H1 (cell line): ENCODE data around the gene CAMP. TPM values are rescaled to one million over a fixed set of nuclear protein-coding genes. Genes with fewer than 3 reads are reported as not detected.

ENCODE experiments used
- CTCF ChIA-PET: fragments of 300-600 bp; sonication (Branson Sonifier 250); formaldehyde crosslinking; loops from one replicate; lab custom pipeline; 2021; ENCODE audit not compliant: partially characterized antibody; lab: Charles Lee
- POLR2A ChIA-PET: fragments of 300-600 bp; sonication (Branson Sonifier 250); formaldehyde crosslinking; loops from one replicate; lab custom pipeline; 2021; ENCODE audit warnings: inconsistent platforms; ENCODE audit not compliant: partially characterized antibody; lab: Charles Lee
- DNase-seq, 2 experiments: peaks; one replicate each; pipeline versions ENCODE4 v3.0.0 to v3.0.0-alpha.2; 2010 to 2022; ENCODE audit warnings: low spot score in 2 of 2, low read depth in 1 of 2, mixed read lengths in 1 of 2
- FAIRE-seq: peaks from 2 replicates; lab custom pipeline; 2011; peaks lifted over from hg19 to GRCh38; lab: Jason Lieb, UNC
- H2AFZ ChIP-seq: 2 replicates; pipeline ENCODE4 v1.8.1; 2012; ENCODE audit warnings: low read length, inconsistent platforms
- H2AK5ac ChIP-seq: 2 replicates; pipeline ENCODE4 v1.6.1; 2013; ENCODE audit warnings: low read depth, low read length
- H2BK120ac ChIP-seq: replicated peaks from 2 replicates; pipeline ENCODE3; 2013; ENCODE audit warnings: low read depth, low read length, inconsistent platforms
- H2BK12ac ChIP-seq: 2 replicates; pipeline ENCODE4 v1.6.1; 2013; ENCODE audit warnings: low read depth, low read length
- H2BK15ac ChIP-seq: 2 replicates; pipeline ENCODE4 v1.6.1; 2013; ENCODE audit warnings: low read length
- H2BK20ac ChIP-seq: 2 replicates; pipeline ENCODE4 v1.6.1; 2013; ENCODE audit warnings: low read length
- H2BK5ac ChIP-seq: 2 replicates; pipeline ENCODE4 v1.6.1; 2013; ENCODE audit warnings: low read depth, low read length
- H3K14ac ChIP-seq: 2 replicates; pipeline ENCODE4 v1.6.1; 2013; ENCODE audit warnings: inconsistent platforms; ENCODE audit not compliant: insufficient read length
- H3K18ac ChIP-seq: 2 replicates; pipeline ENCODE4 v1.6.1; 2013; ENCODE audit warnings: low read length; ENCODE audit errors: extremely low read depth
- H3K23ac ChIP-seq: 2 replicates; pipeline ENCODE4 v1.6.1; 2013; ENCODE audit warnings: inconsistent platforms; ENCODE audit not compliant: insufficient read length
- H3K23me2 ChIP-seq: 2 replicates; pipeline ENCODE4 v1.6.1; 2013; ENCODE audit warnings: low read depth, low read length
- H3K27ac ChIP-seq: 2 replicates; pipeline ENCODE4 v1.6.1; 2011; ENCODE audit warnings: low read depth, low read length, inconsistent platforms
- H3K27me3 ChIP-seq, 4 experiments: replicated peaks in 1 of 4; 1 replicate in 1 of 4; 2 replicates in 3 of 4; pipeline versions ENCODE4 v1.6.1 to v1.8.1; 2011 to 2013; ENCODE audit warnings: low read length in 3 of 4, mild to moderate bottlenecking in 3 of 4, inconsistent platforms in 2 of 4, mixed read lengths in 2 of 4, moderate library complexity in 1 of 4; ENCODE audit not compliant: control insufficient read depth in 3 of 4, insufficient read depth in 3 of 4; ENCODE audit errors: extremely low read depth in 1 of 4
- H3K36me3 ChIP-seq, 4 experiments: 2 replicates each; pipeline versions ENCODE4 v1.6.1 to v1.8.1; 2011 to 2013; ENCODE audit warnings: mild to moderate bottlenecking in 4 of 4, low read length in 3 of 4, moderate library complexity in 2 of 4, control low read depth in 1 of 4, inconsistent platforms in 1 of 4; ENCODE audit not compliant: insufficient read depth in 4 of 4, control insufficient read depth in 2 of 4
- H3K4ac ChIP-seq: replicated peaks from 2 replicates; pipeline ENCODE3; 2013; ENCODE audit warnings: low read length, low read depth, mixed read lengths, inconsistent platforms; ENCODE audit not compliant: insufficient read length
- H3K4me1 ChIP-seq, 4 experiments: replicated peaks in 1 of 4; 1 replicate in 1 of 4; 2 replicates in 3 of 4; pipeline versions ENCODE4 v1.6.1 to v1.8.1; 2011 to 2013; ENCODE audit warnings: low read length in 3 of 4, inconsistent platforms in 2 of 4, mixed read lengths in 1 of 4; ENCODE audit not compliant: insufficient read depth in 4 of 4, control insufficient read depth in 3 of 4
- H3K4me2 ChIP-seq, 2 experiments: 2 replicates each; pipeline versions ENCODE4 v1.6.1 to v1.8.1; 2011 to 2013; ENCODE audit warnings: low read depth in 2 of 2, low read length in 2 of 2, control low read depth in 1 of 2, inconsistent platforms in 1 of 2, mild to moderate bottlenecking in 1 of 2; ENCODE audit not compliant: insufficient read depth in 1 of 2
- H3K4me3 ChIP-seq, 4 experiments: fragments of 200-600, 300-600 bp in 1 of 4; sonication (generic), shearing (Covaris generic), sonication (Bioruptor Twin) in 1 of 4; 2 replicates each; pipeline versions ENCODE4 v1.5.1 to v1.8.1; 2011 to 2016; ENCODE audit warnings: low read length in 4 of 4, low read depth in 3 of 4, control low read depth in 2 of 4, inconsistent platforms in 2 of 4, mild to moderate bottlenecking in 2 of 4, mixed read lengths in 1 of 4, moderate library complexity in 1 of 4; ENCODE audit not compliant: insufficient read depth in 2 of 4; ENCODE audit errors: extremely low read depth in 1 of 4
- H3K56ac ChIP-seq: replicated peaks from 2 replicates; pipeline ENCODE3; 2013; ENCODE audit warnings: low read depth, mild to moderate bottlenecking, mixed read lengths, low read length, inconsistent platforms; ENCODE audit not compliant: insufficient read length
- H3K79me1 ChIP-seq: 2 replicates; pipeline ENCODE4 v1.6.1; 2013; ENCODE audit warnings: low read depth, low read length, control low read depth
- H3K79me2 ChIP-seq, 2 experiments: 2 replicates each; pipeline versions ENCODE4 v1.6.1 to v1.8.1; 2012 to 2013; ENCODE audit warnings: low read length in 2 of 2, mild to moderate bottlenecking in 2 of 2, inconsistent platforms in 1 of 2; ENCODE audit not compliant: insufficient read depth in 2 of 2, control insufficient read depth in 1 of 2
- H3K9ac ChIP-seq, 4 experiments: replicated peaks in 1 of 4; 1 replicate in 1 of 4; 2 replicates in 3 of 4; pipeline versions ENCODE4 v1.6.1 to v1.8.1; 2011 to 2013; ENCODE audit warnings: low read depth in 3 of 4, low read length in 3 of 4, control low read depth in 2 of 4, mild to moderate bottlenecking in 2 of 4, moderate library complexity in 2 of 4, inconsistent platforms in 1 of 4; ENCODE audit errors: extremely low read depth in 1 of 4
- H3K9me3 ChIP-seq, 2 experiments: 2 replicates each; pipeline versions ENCODE4 v1.6.1 to v1.8.1; 2012 to 2013; ENCODE audit warnings: mild to moderate bottlenecking in 2 of 2, moderate library complexity in 2 of 2, control low read depth in 1 of 2, inconsistent platforms in 1 of 2, low read depth in 1 of 2, low read length in 1 of 2, mixed read lengths in 1 of 2; ENCODE audit not compliant: insufficient read depth in 2 of 2
- H4K20me1 ChIP-seq, 2 experiments: replicated peaks in 1 of 2; 2 replicates each; pipeline versions ENCODE3 to v1.8.1; 2011 to 2013; ENCODE audit warnings: inconsistent platforms in 2 of 2, low read length in 2 of 2, mild to moderate bottlenecking in 1 of 2; ENCODE audit not compliant: insufficient read depth in 2 of 2, control insufficient read depth in 1 of 2
- H4K5ac ChIP-seq: 2 replicates; pipeline ENCODE4 v1.6.1; 2013; ENCODE audit warnings: low read length, low read depth, mixed read lengths, inconsistent platforms; ENCODE audit not compliant: insufficient read length
- H4K8ac ChIP-seq: 2 replicates; pipeline ENCODE4 v1.8.0; 2013; ENCODE audit warnings: mild to moderate bottlenecking, moderate library complexity, low read length, inconsistent platforms; ENCODE audit not compliant: insufficient read depth; ENCODE audit errors: extremely low read depth
- H4K91ac ChIP-seq: replicated peaks from 2 replicates; pipeline ENCODE3; 2013; ENCODE audit warnings: low read length, mixed read lengths, inconsistent platforms; ENCODE audit not compliant: insufficient read length
- EZH2 ChIP-seq: fragments of 200-600 bp; sonication (generic); IDR thresholded peaks from 2 replicates; pipeline ENCODE4 v1.7.1; 2012; ENCODE audit warnings: low read depth, mild to moderate bottlenecking, moderate library complexity, low read length, inconsistent platforms; ENCODE audit not compliant: severe bottlenecking
- KDM5A ChIP-seq: fragments of 200-600 bp; IDR thresholded peaks from 2 replicates; pipeline ENCODE4 v1.7.1; 2012; ENCODE audit warnings: mild to moderate bottlenecking, low read length, inconsistent platforms, mixed read lengths
- MAFK ChIP-seq: IDR thresholded peaks from 2 replicates; pipeline ENCODE4 v1.6.1; 2012; ENCODE audit warnings: low read depth, mild to moderate bottlenecking, improper control_type of control experiment, low read length
- RAD21 ChIP-seq, 2 experiments: IDR thresholded peaks in 1 of 2; conservative IDR thresholded peaks in 1 of 2; 2 replicates each; pipeline ENCODE4 v1.6.1; 2011; ENCODE audit warnings: low read depth in 2 of 2, low read length in 2 of 2, improper control_type of control experiment in 1 of 2, inconsistent platforms in 1 of 2, mild to moderate bottlenecking in 1 of 2, moderate library complexity in 1 of 2
- SIN3A ChIP-seq, 2 experiments: IDR thresholded peaks in 1 of 2; conservative IDR thresholded peaks in 1 of 2; 2 replicates each; pipeline ENCODE4 v1.6.1; 2011 to 2012; ENCODE audit warnings: low read length in 2 of 2, improper control_type of control experiment in 1 of 2, low read depth in 1 of 2, mild to moderate bottlenecking in 1 of 2
- SUZ12 ChIP-seq: fragments of 200-600 bp; sonication (generic); IDR thresholded peaks from 2 replicates; pipeline ENCODE4 v1.6.1; 2012; ENCODE audit warnings: mild to moderate bottlenecking, inconsistent platforms, low read length, moderate library complexity, mixed read lengths
- TAF7 ChIP-seq: optimal IDR thresholded peaks from 2 replicates; pipeline ENCODE3; 2011; ENCODE audit warnings: low read depth, mild to moderate bottlenecking, inconsistent platforms, low read length, moderate library complexity, borderline replicate concordance
- WGBS, 2 experiments: shearing (Covaris generic) in 1 of 2; methylation state at CpG; one replicate each; pipeline versions ENCODE4 v1.1.6 to v1.1.7; 2013 to 2015; ENCODE audit warnings: low lambda C conversion rate in 2 of 2, mixed read lengths in 2 of 2, inconsistent platforms in 1 of 2, low coverage in 1 of 2, missing lambda C conversion rate in 1 of 2; ENCODE audit not compliant: insufficient replicate concordance in 2 of 2, insufficient coverage in 1 of 2, insufficient read length in 1 of 2; ENCODE audit errors: extremely low coverage in 1 of 2, missing lambda C conversion rate in 1 of 2; 5-methylcytosine and 5-hydroxymethylcytosine counted together
- polyA plus RNA-seq, 7 experiments: library from polyadenylated mRNA; depleted of rRNA in 3 of 7; stranded (reverse) in 5 of 7; unstranded in 2 of 7; fragments of >200 nt in 5 of 7; fragments of 200-250 nt in 2 of 7; gene quantifications; 1 replicate in 5 of 7; 2 replicates in 1 of 7; 4 replicates in 1 of 7; pipeline versions ENCODE4 v1.2.1 to v1.2.3, GENCODE V29; 2011 to 2013; ENCODE audit warnings: missing spikeins in 2 of 7, mixed read lengths in 2 of 7
- total RNA-seq: library from RNA; stranded (reverse); fragmentation: NEBNext Ultra II Directional; extraction: Animal tissue kit (Norgen Biotek cat#: 25700); gene quantifications from 2 replicates; pipeline ENCODE4 v1.2.1, GENCODE V29; 2021

Gene CAMP
- total and polyA plus RNA-seq, 2 of the 8 experiments (the other 6 are each of a cell fraction or from before 2014, with no cell fraction given) = not detected

DNA sequence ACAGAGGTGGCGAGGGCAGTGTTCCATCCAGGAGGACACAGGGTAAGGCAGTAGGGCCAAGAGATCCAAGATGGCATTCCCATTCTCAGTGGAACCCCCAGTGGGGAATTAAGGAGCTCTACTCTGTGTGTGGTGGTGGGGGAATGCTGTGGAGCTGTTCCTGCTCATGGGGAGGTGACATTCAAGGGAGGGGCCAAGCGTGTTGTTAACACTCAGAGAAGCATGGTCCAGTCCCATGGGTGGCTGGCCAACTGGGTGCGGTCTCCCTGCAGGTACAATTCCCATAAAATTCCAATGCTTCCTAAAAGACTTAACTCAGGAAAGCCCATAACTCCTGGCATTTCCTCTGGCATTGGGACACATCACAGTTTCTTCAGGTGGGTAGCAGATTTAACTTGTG is 2.3 kb downstream of the CAMP start:
- WGBS, 2 experiments = 97% methylated on average over 3 of the region's 3 CpGs; no CpG with 5 or more reads in 1 of the 2 experiments
- POLR2A ChIA-PET = interaction anchor here (1.0 to 4.2 kb wide), 4 partner anchors 11 to 42 kb away, joined by 3 to 37 read pairs (median 5); partner anchors contain the start of gene ZNF589
- H3K9me3 ChIP-seq = no peaks in the 10 kb centered on the region

More for the DNA sequence above, 2.3 kb downstream of the CAMP start:
- Histone ChIP-seq H3K23me2 (no peaks in the 10 kb centered on the region), H4K5ac (no peak overlapping the region), H4K8ac (no peak overlapping the region; the same call in 1 of the 2 replicates), H4K20me1 (no peaks in the 10 kb centered on the region), H2AK5ac (no peak overlapping the region), H4K91ac (no peak overlapping the region), H2BK5ac (no peak overlapping the region), H3K27ac (no peak overlapping the region), H3K79me1 (no peaks in the 10 kb centered on the region), H3K4me3 (no peak overlapping the region), H3K14ac (no peak overlapping the region), H2AFZ (no peak overlapping the region), H3K27me3 (no peaks in the 10 kb centered on the region; a peak in 1 of 7 replicates), H2BK12ac (no peak overlapping the region), H3K79me2 (no peaks in the 10 kb centered on the region), H3K4ac (no peak overlapping the region), H3K56ac (no peak overlapping the region), H3K18ac (no peak overlapping the region), H3K4me2 (no peak overlapping the region), H2BK120ac (no peak overlapping the region), H3K23ac (no peak overlapping the region), H3K36me3 (no peaks in the 10 kb centered on the region), H2BK15ac (no peak overlapping the region), H2BK20ac (no peak overlapping the region), H3K9ac (no peak overlapping the region), H3K4me1 (no peaks in the 10 kb centered on the region)
- FAIRE-seq (no peak), DNase-seq (no peak)
- CTCF ChIA-PET = interaction anchor here (1.0 to 2.0 kb wide), 3 partner anchors 31 to 208 kb away, joined by 3 to 11 read pairs (median 5); no protein-coding TSS in a partner anchor
- TF ChIP-seq EZH2 (no peak), MAFK (no peak), TAF7 (no peak), SUZ12 (no peak), KDM5A (no peak), RAD21 (IDR thresholded peaks at IDR 0.05 in 1 of 2, conservative IDR thresholded peaks at IDR 0.05 in 1 of 2; ENCODE audit: low read depth in 2 of 2, low read length in 2 of 2) (no peak), SIN3A (conservative IDR thresholded peaks at IDR 0.05 in 1 of 2, IDR thresholded peaks at IDR 0.05 in 1 of 2; ENCODE audit: low read depth in 1 of 2, low read length in 2 of 2) (no peak)
